ENCODE measurements around the gene FST. TPM values are rescaled to one million over a fixed set of nuclear protein-coding genes. Genes with fewer than 3 reads are reported as not detected.

FST gene, protein sequence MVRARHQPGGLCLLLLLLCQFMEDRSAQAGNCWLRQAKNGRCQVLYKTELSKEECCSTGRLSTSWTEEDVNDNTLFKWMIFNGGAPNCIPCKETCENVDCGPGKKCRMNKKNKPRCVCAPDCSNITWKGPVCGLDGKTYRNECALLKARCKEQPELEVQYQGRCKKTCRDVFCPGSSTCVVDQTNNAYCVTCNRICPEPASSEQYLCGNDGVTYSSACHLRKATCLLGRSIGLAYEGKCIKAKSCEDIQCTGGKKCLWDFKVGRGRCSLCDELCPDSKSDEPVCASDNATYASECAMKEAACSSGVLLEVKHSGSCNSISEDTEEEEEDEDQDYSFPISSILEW
- 11.0 and 13.3 TPM in 2 replicates for total RNA-seq

GRCh38 chr5:53480416-53481158, at the start of gene FST:
TSS of gene FST (plus strand) at chr5:53480629. CDS start at chr5:53480792, 163 bp downstream.

Other genes with a start within 250 kb of the FST start
- gene NDUFS4, start 80.0 kb downstream of the FST start, total RNA-seq, result 116 and 144 TPM in 2 replicates

Measured in mammary microvascular endothelial cell (primary cell).